Gastroesophageal sphincter (tissue), 3 donors: Measurements from ENCODE around the gene EFCAB5.
"Not testable (repeated sequence)": the region's sequence is repeated elsewhere in the genome, so short reads cannot be mapped to it uniquely, and the experiment has no call there.

Source experiments
- POLR2A ChIP-seq, 2 donors: fragments of 450-650 bp; IDR thresholded peaks; one replicate each; pipeline ENCODE4 v1.6.1; 2017; ENCODE audit warnings: antibody characterized with exemption in 2 of 2, mild to moderate bottlenecking in 2 of 2, moderate library complexity in 1 of 2
- POLR2AphosphoS5 ChIP-seq: sonication (generic); formaldehyde crosslinking; IDR thresholded peaks from one replicate; pipeline ENCODE4 v1.6.1; 2017; ENCODE audit warnings: antibody characterized with exemption
- TF ChIP-seq, protein P1 (sequence below), 4 experiments: fragments of 200-600 bp in 2 of 4; fragments of 450-650 bp in 2 of 4; sonication (generic) in 1 of 4; IDR thresholded peaks; one replicate each; pipeline ENCODE4 v1.5.1; 2017 to 2019; ENCODE audit warnings: antibody characterized with exemption in 4 of 4, mild to moderate bottlenecking in 2 of 4, moderate library complexity in 2 of 4

DNA sequence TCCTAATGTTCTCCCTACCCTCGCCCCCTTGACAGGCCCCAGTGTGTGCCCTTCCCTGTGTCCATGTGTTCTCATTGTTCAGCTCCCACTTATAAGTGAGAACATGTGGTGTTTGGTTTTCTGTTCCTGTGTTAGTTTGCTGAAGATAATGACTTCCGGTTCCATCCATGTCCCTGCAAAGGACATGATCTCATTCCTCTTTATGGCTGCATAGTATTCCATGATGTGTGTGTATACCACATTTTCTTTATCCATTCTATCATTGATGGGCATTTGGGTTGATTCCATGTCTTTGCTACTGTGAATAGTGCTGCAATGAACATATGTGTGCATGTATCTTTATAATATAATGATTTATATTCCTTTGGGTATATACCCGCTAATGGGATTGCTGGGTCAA lies 146.0 kb downstream of the EFCAB5 start:
- TF ChIP-seq POLR2A (IDR thresholded peaks at IDR 0.05); POLR2AphosphoS5: not testable (repeated sequence)
- TF ChIP-seq, protein P1, sequence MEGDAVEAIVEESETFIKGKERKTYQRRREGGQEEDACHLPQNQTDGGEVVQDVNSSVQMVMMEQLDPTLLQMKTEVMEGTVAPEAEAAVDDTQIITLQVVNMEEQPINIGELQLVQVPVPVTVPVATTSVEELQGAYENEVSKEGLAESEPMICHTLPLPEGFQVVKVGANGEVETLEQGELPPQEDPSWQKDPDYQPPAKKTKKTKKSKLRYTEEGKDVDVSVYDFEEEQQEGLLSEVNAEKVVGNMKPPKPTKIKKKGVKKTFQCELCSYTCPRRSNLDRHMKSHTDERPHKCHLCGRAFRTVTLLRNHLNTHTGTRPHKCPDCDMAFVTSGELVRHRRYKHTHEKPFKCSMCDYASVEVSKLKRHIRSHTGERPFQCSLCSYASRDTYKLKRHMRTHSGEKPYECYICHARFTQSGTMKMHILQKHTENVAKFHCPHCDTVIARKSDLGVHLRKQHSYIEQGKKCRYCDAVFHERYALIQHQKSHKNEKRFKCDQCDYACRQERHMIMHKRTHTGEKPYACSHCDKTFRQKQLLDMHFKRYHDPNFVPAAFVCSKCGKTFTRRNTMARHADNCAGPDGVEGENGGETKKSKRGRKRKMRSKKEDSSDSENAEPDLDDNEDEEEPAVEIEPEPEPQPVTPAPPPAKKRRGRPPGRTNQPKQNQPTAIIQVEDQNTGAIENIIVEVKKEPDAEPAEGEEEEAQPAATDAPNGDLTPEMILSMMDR (IDR thresholded peaks at IDR 0.05), result not testable (repeated sequence)
